OCI-LY7 (cell line): ENCODE measurements around the gene TAF6L. TPM values are rescaled to one million over a fixed set of nuclear protein-coding genes. Genes with fewer than 3 reads are reported as not detected.
A peak's percentile ranks its signal among the peaks of the same experiment; 100 is the strongest.

Experiments used
- BruUV-seq: library from RNA; stranded (reverse); fragments of 400-500 nt; replicated peaks from 2 replicates; lab custom pipeline; 2021; lab: Mats Ljungman, UMichigan
- CTCF ChIA-PET: fragments of 300-600 bp; sonication (Branson Sonifier 250); formaldehyde crosslinking; loops from one replicate; lab custom pipeline; 2022; ENCODE audit warnings: antibody characterized with exemption; ENCODE audit not compliant: unreplicated experiment; lab: Charles Lee
- POLR2A ChIA-PET: fragments of 300-600 bp; sonication (Branson Sonifier 250); formaldehyde crosslinking; loops from one replicate; lab custom pipeline; 2022; ENCODE audit warnings: antibody characterized with exemption; lab: Charles Lee
- DNase-seq: peaks from one replicate; pipeline ENCODE4 v3.0.0-alpha.2; 2015; ENCODE audit warnings: low spot score
- H2AFZ ChIP-seq: fragments of 200-600 bp; sonication (generic), shearing (Covaris generic); 2 replicates; pipeline ENCODE4 v1.6.1; 2014; ENCODE audit warnings: mild to moderate bottlenecking, antibody characterized with exemption, low read length, moderate library complexity
- H3K27ac ChIP-seq: fragments of 200-600 bp; sonication (generic); 2 replicates; pipeline ENCODE4 v1.5.1; 2014; ENCODE audit warnings: mixed run types, low read depth, mild to moderate bottlenecking, moderate library complexity, low read length, inconsistent platforms; ENCODE audit not compliant: poor library complexity, severe bottlenecking
- H3K36me3 ChIP-seq: fragments of 200-600 bp; sonication (generic); 2 replicates; pipeline ENCODE4 v1.6.1; 2014; ENCODE audit warnings: mild to moderate bottlenecking, antibody characterized with exemption, low read length, moderate library complexity, mixed read lengths; ENCODE audit not compliant: insufficient read depth
- H3K4me1 ChIP-seq: fragments of 200-600 bp; sonication (generic); 2 replicates; pipeline ENCODE4 v1.5.1; 2014; ENCODE audit warnings: mild to moderate bottlenecking, low read length; ENCODE audit not compliant: insufficient read depth, poor library complexity, severe bottlenecking
- H3K4me2 ChIP-seq: fragments of 200-600 bp; sonication (generic); 2 replicates; pipeline ENCODE4 v1.6.1; 2014; ENCODE audit warnings: mild to moderate bottlenecking, low read length
- H3K4me3 ChIP-seq: fragments of 200-600 bp; sonication (generic); 2 replicates; pipeline ENCODE4 v1.5.1; 2014; ENCODE audit warnings: mild to moderate bottlenecking, low read depth, low read length; ENCODE audit not compliant: poor library complexity, severe bottlenecking
- H3K79me2 ChIP-seq: fragments of 200-600 bp; sonication (generic); 2 replicates; pipeline ENCODE4 v1.6.1; 2016; ENCODE audit warnings: low read depth, mild to moderate bottlenecking, low read length, moderate library complexity, mixed read lengths; ENCODE audit not compliant: insufficient read depth
- H3K9me2 ChIP-seq: fragments of 200-600 bp; sonication (generic); 2 replicates; pipeline ENCODE4 v1.6.1; 2016; ENCODE audit warnings: mild to moderate bottlenecking, low read length, mixed read lengths; ENCODE audit not compliant: insufficient read depth
- H3K9me3 ChIP-seq: fragments of 200-600 bp; sonication (generic); 2 replicates; pipeline ENCODE4 v1.6.1; 2014; ENCODE audit warnings: mild to moderate bottlenecking, mixed run types, low read length, mixed read lengths
- H4K20me1 ChIP-seq: fragments of 200-600 bp; sonication (generic); 2 replicates; pipeline ENCODE4 v1.6.1; 2014; ENCODE audit warnings: mild to moderate bottlenecking, antibody characterized with exemption, low read length, moderate library complexity, mixed read lengths; ENCODE audit not compliant: insufficient read depth
- CTCF ChIP-seq: fragments of 200-600 bp; sonication (generic); conservative IDR thresholded peaks from 2 replicates; pipeline ENCODE4 v1.5.1; 2014; ENCODE audit warnings: mild to moderate bottlenecking, antibody characterized with exemption, low read length, moderate library complexity, mixed read lengths
- EZH2phosphoT487 ChIP-seq: fragments of 200-600 bp; sonication (generic); IDR thresholded peaks from 2 replicates; pipeline ENCODE4 v1.6.1; 2018; ENCODE audit warnings: low read depth, borderline replicate concordance, mild to moderate bottlenecking, mixed run types, antibody characterized with exemption, low read length, moderate library complexity, mixed read lengths
- intact Hi-C: fragments of 100-400 bp; cut with micrococcal nuclease; formaldehyde crosslinking; loops from one replicate; pipeline ENCODE4 v1.10.0; 2022; ENCODE audit not compliant: unreplicated experiment
- microRNA-seq: library from miRNA; unstranded; fragments of <30 nt; microRNA quantifications from one replicate; pipeline ENCODE4 v1.2.0, GENCODE V29; 2022; ENCODE audit warnings: borderline replicate concordance
- small RNA-seq: library from RNA; depleted of rRNA; stranded (forward); fragments of <200 nt; gene quantifications from one replicate; pipeline ENCODE3, GENCODE V24; 2014
- total RNA-seq, 2 experiments: library from RNA; depleted of rRNA in 1 of 2; stranded (reverse); fragments of >200 nt in 1 of 2; shearing (Covaris generic) in 1 of 2; gene quantifications; 2 replicates each; pipeline ENCODE4 v1.2.3, GENCODE V29; 2014 to 2022

Gene TAF6L
- total RNA-seq, 2 experiments from 2014 or later, result 26.1 to 29.9 TPM

GRCh38 chr11:62832336-62833234, 61.4 kb downstream of the TAF6L start, which contains the start of gene TEX54:
TEX54 (minus strand) TSS chr11:62832841.
- DNase-seq, result no peak
- Histone ChIP-seq H2AFZ (peak within 1 kb of the TSS; percentile 62; the same call in 1 of the 2 replicates), H3K9me2 (no peaks in the 10 kb centered on the region), H3K36me3 (peaks cover 52% of the 10 kb centered on the region), H4K20me1 (no peaks in the 10 kb centered on the region; the same call in none of the 2 replicates), H3K79me2 (peaks cover 37% of the 10 kb centered on the region), H3K4me1 (peaks cover 17% of the 10 kb centered on the region), H3K27ac (peak within 1 kb of the TSS; percentile 71), H3K9me3 (no peaks in the 10 kb centered on the region), H3K4me3 (peak within 1 kb of the TSS; percentile 97), H3K4me2 (peak within 1 kb of the TSS; percentile 98)
- CTCF ChIA-PET, result interaction anchor here (0.6 to 1.2 kb wide), 2 partner anchors 11 to 25 kb away, joined by 4 to 8 read pairs; no protein-coding TSS in a partner anchor
- POLR2A ChIA-PET, result interaction anchor here (1.0 to 1.5 kb wide), 4 partner anchors 9 to 181 kb away, joined by 3 to 6 read pairs (median 4); no protein-coding TSS in a partner anchor
- TF ChIP-seq CTCF, result no peak
- no peak for TF ChIP-seq EZH2phosphoT487
- TSS peak; percentile 89 for BruUV-seq
- intact Hi-C loops, result loop anchor here (10.0 kb wide), 1 partner anchor 238 kb away; the partner anchor contains the start of gene TUT1

- ChIA-PET POLR2A (no interaction called here), CTCF (no interaction called here)
- Histone ChIP-seq H2AFZ (no peak overlapping the region), H3K4me1 (peaks cover 26% of the 10 kb centered on the region), H4K20me1 (no peaks in the 10 kb centered on the region; the same call in none of the 2 replicates), H3K79me2 (peaks cover 45% of the 10 kb centered on the region), H3K36me3 (peaks cover 56% of the 10 kb centered on the region), H3K9me2 (no peaks in the 10 kb centered on the region), H3K4me3 (no peak overlapping the region), H3K27ac (no peak overlapping the region), H3K9me3 (no peaks in the 10 kb centered on the region), H3K4me2 (no peak overlapping the region)
- no TSS peak for BruUV-seq
- no peak for DNase-seq
- TF ChIP-seq EZH2phosphoT487 (no peak), CTCF (no peak)
- intact Hi-C loops, result loop anchor here (10.0 kb wide), 1 partner anchor 241 kb away; the partner anchor contains the start of gene TUT1
Measured at GRCh38 chr11:62835336-62835735, 64.1 kb downstream of the TAF6L start.

Small RNA genes within 50 kb of the gene (microRNA-seq; reads per million reads assigned to microRNA genes)
- not detected for gene MIR6514
- not detected for gene MIR6748

Small RNA genes within 50 kb of the gene (small RNA-seq; reads per million reads assigned to genes)
- gene MIR6514 (not detected), gene RNU6-118P (not detected)

Other genes with a start within 250 kb of the TAF6L start
Only the 30 nearest of the 31 such genes appear.
- 0.08 and 0.28 TPM in 2 replicates for gene AHNAK, start 224.6 kb upstream of the TAF6L start, total RNA-seq (2014; rRNA removed; shearing (Covaris generic))
- 0.21 and 0.30 TPM in 2 replicates for gene AHNAK, start 224.6 kb upstream of the TAF6L start, total RNA-seq (2022)
- gene EEF1G, start 197.5 kb upstream of the TAF6L start, total RNA-seq (2014; rRNA removed; shearing (Covaris generic)), result 2,328 and 2,651 TPM in 2 replicates
- 1,778 and 1,903 TPM in 2 replicates for gene EEF1G, start 197.5 kb upstream of the TAF6L start, total RNA-seq (2022)
- gene TUT1, start 179.9 kb upstream of the TAF6L start, total RNA-seq (2014; rRNA removed; shearing (Covaris generic)), result 15.6 and 22.5 TPM in 2 replicates
- gene TUT1, start 179.9 kb upstream of the TAF6L start, total RNA-seq (2022), result 38.2 and 40.4 TPM in 2 replicates
- gene MTA2, start 169.5 kb upstream of the TAF6L start, total RNA-seq (2014; rRNA removed; shearing (Covaris generic)), result 130 and 133 TPM in 2 replicates
- 162 and 174 TPM in 2 replicates for gene MTA2, start 169.5 kb upstream of the TAF6L start, total RNA-seq (2022)
- gene EML3, start 158.6 kb upstream of the TAF6L start, total RNA-seq (2014; rRNA removed; shearing (Covaris generic)), result 41.2 and 52.8 TPM in 2 replicates
- 81.6 and 92.6 TPM in 2 replicates for gene EML3, start 158.6 kb upstream of the TAF6L start, total RNA-seq (2022)
- 0.69 and 1.1 TPM in 2 replicates for gene ROM1, start 158.1 kb upstream of the TAF6L start, total RNA-seq (2014; rRNA removed; shearing (Covaris generic))
- gene ROM1, start 158.1 kb upstream of the TAF6L start, total RNA-seq (2022), result 1.2 and 2.5 TPM in 2 replicates
- 55.8 and 74.3 TPM in 2 replicates for gene B3GAT3, start 149.4 kb upstream of the TAF6L start, total RNA-seq (2014; rRNA removed; shearing (Covaris generic))
- gene B3GAT3, start 149.4 kb upstream of the TAF6L start, total RNA-seq (2022), result 66.2 and 71.3 TPM in 2 replicates
- gene GANAB, start 124.8 kb upstream of the TAF6L start, total RNA-seq (2014; rRNA removed; shearing (Covaris generic)), result 91.4 and 108 TPM in 2 replicates
- gene GANAB, start 124.8 kb upstream of the TAF6L start, total RNA-seq (2022), result 205 and 217 TPM in 2 replicates
- gene INTS5, start 118.1 kb upstream of the TAF6L start, total RNA-seq (2014; rRNA removed; shearing (Covaris generic)), result 22.5 and 25.5 TPM in 2 replicates
- gene INTS5, start 118.1 kb upstream of the TAF6L start, total RNA-seq (2022), result 22.1 and 25.1 TPM in 2 replicates
- gene C11orf98, start 106.2 kb upstream of the TAF6L start, total RNA-seq (2014; rRNA removed; shearing (Covaris generic)), result 148 and 194 TPM in 2 replicates
- gene C11orf98, start 106.2 kb upstream of the TAF6L start, total RNA-seq (2022), result 84.4 and 105 TPM in 2 replicates
- 88.4 and 90.8 TPM in 2 replicates for gene CSKMT, start 106.1 kb upstream of the TAF6L start, total RNA-seq (2014; rRNA removed; shearing (Covaris generic))
- gene CSKMT, start 106.1 kb upstream of the TAF6L start, total RNA-seq (2022), result 52.6 and 80.1 TPM in 2 replicates
- 40.0 and 40.3 TPM in 2 replicates for gene UQCC3, start 99.7 kb upstream of the TAF6L start, total RNA-seq (2014; rRNA removed; shearing (Covaris generic))
- gene UQCC3, start 99.7 kb upstream of the TAF6L start, total RNA-seq (2022), result 13.1 and 15.5 TPM in 2 replicates
- gene LBHD1, start 99.1 kb upstream of the TAF6L start, total RNA-seq (2014; rRNA removed; shearing (Covaris generic)), result 7.1 and 9.3 TPM in 2 replicates
- 22.3 and 22.8 TPM in 2 replicates for gene LBHD1, start 99.1 kb upstream of the TAF6L start, total RNA-seq (2022)
- 101 and 123 TPM in 2 replicates for gene UBXN1, start 92.3 kb upstream of the TAF6L start, total RNA-seq (2014; rRNA removed; shearing (Covaris generic))
- 129 and 140 TPM in 2 replicates for gene UBXN1, start 92.3 kb upstream of the TAF6L start, total RNA-seq (2022)
- gene LRRN4CL, start 81.9 kb upstream of the TAF6L start, total RNA-seq (2014; rRNA removed; shearing (Covaris generic)), result 0.79 and 1.3 TPM in 2 replicates
- gene LRRN4CL, start 81.9 kb upstream of the TAF6L start, total RNA-seq (2022), result 0.65 TPM in 2 replicates
- 20.7 and 21.6 TPM in 2 replicates for gene BSCL2, start 64.0 kb upstream of the TAF6L start, total RNA-seq (2014; rRNA removed; shearing (Covaris generic))
- 46.2 and 46.7 TPM in 2 replicates for gene BSCL2, start 64.0 kb upstream of the TAF6L start, total RNA-seq (2022)
- gene GNG3, start 63.7 kb upstream of the TAF6L start, total RNA-seq (2014; rRNA removed; shearing (Covaris generic)), result not detected in 2 replicates
- gene GNG3, start 63.7 kb upstream of the TAF6L start, total RNA-seq (2022), result not detected in 2 replicates
- 8.3 and 19.2 TPM in 2 replicates for gene HNRNPUL2, start 43.9 kb upstream of the TAF6L start, total RNA-seq (2014; rRNA removed; shearing (Covaris generic))
- 59.2 and 64.4 TPM in 2 replicates for gene HNRNPUL2, start 43.9 kb upstream of the TAF6L start, total RNA-seq (2022)
- 36.7 and 51.7 TPM in 2 replicates for gene TTC9C, start 42.9 kb upstream of the TAF6L start, total RNA-seq (2014; rRNA removed; shearing (Covaris generic))
- 70.2 and 75.1 TPM in 2 replicates for gene TTC9C, start 42.9 kb upstream of the TAF6L start, total RNA-seq (2022)
- gene ZBTB3, start 17.2 kb upstream of the TAF6L start, total RNA-seq (2014; rRNA removed; shearing (Covaris generic)), result 11.1 and 11.8 TPM in 2 replicates
- 10.7 and 11.3 TPM in 2 replicates for gene ZBTB3, start 17.2 kb upstream of the TAF6L start, total RNA-seq (2022)
- 108 and 118 TPM in 2 replicates for gene POLR2G, start 9.8 kb upstream of the TAF6L start, total RNA-seq (2014; rRNA removed; shearing (Covaris generic))
- gene POLR2G, start 9.8 kb upstream of the TAF6L start, total RNA-seq (2022), result 115 and 118 TPM in 2 replicates
- gene TMEM179B, start 16.0 kb downstream of the TAF6L start, total RNA-seq (2014; rRNA removed; shearing (Covaris generic)), result 22.8 and 33.1 TPM in 2 replicates
- gene TMEM179B, start 16.0 kb downstream of the TAF6L start, total RNA-seq (2022), result 18.6 and 21.5 TPM in 2 replicates
- gene TMEM223, start 20.6 kb downstream of the TAF6L start, total RNA-seq (2014; rRNA removed; shearing (Covaris generic)), result 32.6 and 42.9 TPM in 2 replicates
- 15.8 and 24.4 TPM in 2 replicates for gene TMEM223, start 20.6 kb downstream of the TAF6L start, total RNA-seq (2022)
- 35.1 and 53.3 TPM in 2 replicates for gene NXF1, start 34.0 kb downstream of the TAF6L start, total RNA-seq (2014; rRNA removed; shearing (Covaris generic))
- gene NXF1, start 34.0 kb downstream of the TAF6L start, total RNA-seq (2022), result 50.5 and 62.0 TPM in 2 replicates
- gene STX5, start 60.7 kb downstream of the TAF6L start, total RNA-seq (2014; rRNA removed; shearing (Covaris generic)), result 21.7 and 30.6 TPM in 2 replicates
- 41.0 and 47.5 TPM in 2 replicates for gene STX5, start 60.7 kb downstream of the TAF6L start, total RNA-seq (2022)
- 1.0 TPM in 1 of 2 replicates, not detected in the other for gene TEX54, start 61.4 kb downstream of the TAF6L start, total RNA-seq (2014; rRNA removed; shearing (Covaris generic))
- gene TEX54, start 61.4 kb downstream of the TAF6L start, total RNA-seq (2022), result 0.89 TPM in 1 of 2 replicates, not detected in the other
- 139 and 169 TPM in 2 replicates for gene WDR74, start 68.2 kb downstream of the TAF6L start, total RNA-seq (2014; rRNA removed; shearing (Covaris generic))
- 85.0 and 98.4 TPM in 2 replicates for gene WDR74, start 68.2 kb downstream of the TAF6L start, total RNA-seq (2022)
- 289 and 291 TPM in 2 replicates for gene SLC3A2, start 109.5 kb downstream of the TAF6L start, total RNA-seq (2014; rRNA removed; shearing (Covaris generic))
- 321 and 339 TPM in 2 replicates for gene SLC3A2, start 109.5 kb downstream of the TAF6L start, total RNA-seq (2022)
- not detected in 2 replicates for gene CHRM1, start 150.0 kb downstream of the TAF6L start, total RNA-seq (2014; rRNA removed; shearing (Covaris generic))
- not detected in 2 replicates for gene CHRM1, start 150.0 kb downstream of the TAF6L start, total RNA-seq (2022)
- not detected in 2 replicates for gene SLC22A6, start 213.6 kb downstream of the TAF6L start, total RNA-seq (2014; rRNA removed; shearing (Covaris generic))
- not detected in 2 replicates for gene SLC22A6, start 213.6 kb downstream of the TAF6L start, total RNA-seq (2022)